Keratinocyte (primary cell): ENCODE data around the gene TMEM267. TPM values are rescaled to one million over a fixed set of nuclear protein-coding genes. Genes with fewer than 3 reads are reported as not detected.

Experiments
- DNase-seq: peaks from one replicate; pipeline ENCODE4 v3.0.0-alpha.2; 2011; ENCODE audit warnings: low read depth, missing footprints, low spot score
- FAIRE-seq: peaks from 2 replicates; lab custom pipeline; 2011; peaks lifted over from hg19 to GRCh38; lab: Jason Lieb, UNC
- H2AFZ ChIP-seq: 2 replicates; pipeline ENCODE4 v1.6.0; 2012; ENCODE audit warnings: low read length, control low read depth, inconsistent platforms; ENCODE audit not compliant: control insufficient read depth
- H3K27ac ChIP-seq: 2 replicates; pipeline ENCODE4 v1.5.1; 2011; ENCODE audit warnings: low read length; ENCODE audit not compliant: control insufficient read depth, insufficient read depth
- H3K27me3 ChIP-seq: 3 replicates; pipeline ENCODE4 v1.6.0; 2011; ENCODE audit warnings: low read length; ENCODE audit not compliant: control insufficient read depth, insufficient read depth; ENCODE audit errors: extremely low read depth
- H3K36me3 ChIP-seq, 2 experiments: 2 replicates in 1 of 2; 3 replicates in 1 of 2; pipeline ENCODE4 v1.5.1; 2011; ENCODE audit warnings: low read length in 2 of 2, mild to moderate bottlenecking in 1 of 2; ENCODE audit not compliant: control insufficient read depth in 2 of 2, insufficient read depth in 2 of 2; ENCODE audit errors: extremely low read depth in 1 of 2
- H3K4me1 ChIP-seq: 3 replicates; pipeline ENCODE4 v1.5.1; 2011; ENCODE audit warnings: low read length; ENCODE audit not compliant: control insufficient read depth, insufficient read depth; ENCODE audit errors: extremely low read depth
- H3K4me2 ChIP-seq: 3 replicates; pipeline ENCODE4 v1.6.0; 2011; ENCODE audit warnings: low read depth, low read length; ENCODE audit not compliant: control insufficient read depth, insufficient read depth; ENCODE audit errors: extremely low read depth
- H3K4me3 ChIP-seq, 3 experiments: fragments of 200-600 bp in 1 of 3; sonication (generic) in 1 of 3; 2 replicates in 2 of 3; 3 replicates in 1 of 3; pipeline ENCODE4 v1.5.1; 2011 to 2016; ENCODE audit warnings: low read length in 3 of 3, mild to moderate bottlenecking in 3 of 3, control low read depth in 2 of 3, inconsistent platforms in 1 of 3, low read depth in 1 of 3, mixed read lengths in 1 of 3, mixed run types in 1 of 3, moderate library complexity in 1 of 3; ENCODE audit not compliant: control insufficient read depth in 2 of 3, insufficient read depth in 2 of 3; ENCODE audit errors: extremely low read depth in 1 of 3
- H3K79me2 ChIP-seq: 2 replicates; pipeline ENCODE4 v1.6.0; 2012; ENCODE audit warnings: low read length; ENCODE audit not compliant: control insufficient read depth, insufficient read depth
- H3K9ac ChIP-seq: 3 replicates; pipeline ENCODE4 v1.6.0; 2011; ENCODE audit warnings: low read length; ENCODE audit not compliant: control insufficient read depth, insufficient read depth; ENCODE audit errors: extremely low read depth
- H3K9me1 ChIP-seq: 3 replicates; pipeline ENCODE4 v1.6.0; 2011; ENCODE audit warnings: low read length; ENCODE audit not compliant: control insufficient read depth, insufficient read depth; ENCODE audit errors: extremely low read depth
- H3K9me3 ChIP-seq: 2 replicates; pipeline ENCODE4 v1.5.1; 2012; ENCODE audit warnings: low read depth, low read length; ENCODE audit not compliant: control insufficient read depth
- H4K20me1 ChIP-seq: 3 replicates; pipeline ENCODE4 v1.6.0; 2011; ENCODE audit warnings: low read length; ENCODE audit not compliant: control insufficient read depth, insufficient read depth; ENCODE audit errors: extremely low read depth
- EZH2 ChIP-seq: IDR thresholded peaks from one replicate; pipeline ENCODE4 v1.6.1; 2012; ENCODE audit warnings: inconsistent platforms, mild to moderate bottlenecking, low read length, moderate library complexity
- dilution Hi-C: fragments of 300-500 bp; cut with MboI; formaldehyde crosslinking; loops from one replicate; pipeline ENCODE4 v1.7.0; 2020; ENCODE audit warnings: low sequenced_read_pairs; ENCODE audit not compliant: extremely low pct_ligation_motif_present
- polyA plus RNA-seq, 5 experiments: library from polyadenylated mRNA; depleted of rRNA in 3 of 5; stranded (reverse) in 3 of 5; stranded (forward) in 1 of 5; unstranded in 1 of 5; fragments of >200 nt; gene quantifications; 1 replicate in 1 of 5; 2 replicates in 3 of 5; 3 replicates in 1 of 5; pipeline versions ENCODE4 v1.2.1 to v1.2.3, GENCODE V29; 2011 to 2012; ENCODE audit warnings: missing spikeins in 2 of 5, low read depth in 1 of 5, low replicate concordance in 1 of 5
- TF ChIP-seq, protein P1 (sequence below), 3 experiments: IDR thresholded peaks in 1 of 3; conservative IDR thresholded peaks in 1 of 3; optimal IDR thresholded peaks in 1 of 3; 2 replicates in 2 of 3; 3 replicates in 1 of 3; pipeline versions ENCODE3 to v1.5.1; 2011; ENCODE audit warnings: low read length in 3 of 3, mild to moderate bottlenecking in 3 of 3, moderate library complexity in 2 of 3, control low read depth in 1 of 3, inconsistent platforms in 1 of 3; ENCODE audit not compliant: insufficient read depth in 2 of 3; ENCODE audit errors: extremely low read depth in 1 of 3

Gene TMEM267
- polyA plus RNA-seq, 1 donor (not counting 4 experiments of a cell fraction or from before 2014, with no cell fraction given) = 30.7 TPM

DNA sequence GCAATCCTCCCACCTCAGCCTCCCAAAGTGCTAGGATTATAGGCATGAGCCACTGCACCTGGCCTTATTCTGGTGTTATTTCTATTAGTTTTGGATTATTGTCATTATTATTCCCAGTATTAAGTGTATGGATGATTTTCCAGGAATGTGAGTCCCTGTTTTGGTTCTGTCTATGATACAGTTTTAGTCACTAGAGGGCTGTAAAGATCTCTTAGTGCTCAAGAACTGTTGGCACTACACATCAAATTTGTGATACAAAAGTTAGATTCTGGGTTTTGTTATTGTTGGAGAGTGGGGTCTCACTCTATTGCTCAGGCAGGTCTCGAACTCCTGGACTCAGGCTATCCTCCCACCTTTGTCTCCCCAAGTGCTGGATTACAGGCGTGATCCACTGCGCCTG lies 83.6 kb downstream of the TMEM267 start:
- Histone ChIP-seq H3K9me1 (no peaks in the 10 kb centered on the region), H2AFZ (no peak overlapping the region), H3K27me3 (no peaks in the 10 kb centered on the region), H3K36me3 (no peaks in the 10 kb centered on the region), H3K4me1 (peaks cover 5% of the 10 kb centered on the region), H3K27ac (no peak overlapping the region), H3K79me2 (no peaks in the 10 kb centered on the region), H3K4me2 (no peak overlapping the region), H3K9me3 (no peaks in the 10 kb centered on the region), H3K4me3 (no peak overlapping the region), H3K9ac (no peak overlapping the region), H4K20me1 (no peaks in the 10 kb centered on the region)
- TF ChIP-seq, protein P1, sequence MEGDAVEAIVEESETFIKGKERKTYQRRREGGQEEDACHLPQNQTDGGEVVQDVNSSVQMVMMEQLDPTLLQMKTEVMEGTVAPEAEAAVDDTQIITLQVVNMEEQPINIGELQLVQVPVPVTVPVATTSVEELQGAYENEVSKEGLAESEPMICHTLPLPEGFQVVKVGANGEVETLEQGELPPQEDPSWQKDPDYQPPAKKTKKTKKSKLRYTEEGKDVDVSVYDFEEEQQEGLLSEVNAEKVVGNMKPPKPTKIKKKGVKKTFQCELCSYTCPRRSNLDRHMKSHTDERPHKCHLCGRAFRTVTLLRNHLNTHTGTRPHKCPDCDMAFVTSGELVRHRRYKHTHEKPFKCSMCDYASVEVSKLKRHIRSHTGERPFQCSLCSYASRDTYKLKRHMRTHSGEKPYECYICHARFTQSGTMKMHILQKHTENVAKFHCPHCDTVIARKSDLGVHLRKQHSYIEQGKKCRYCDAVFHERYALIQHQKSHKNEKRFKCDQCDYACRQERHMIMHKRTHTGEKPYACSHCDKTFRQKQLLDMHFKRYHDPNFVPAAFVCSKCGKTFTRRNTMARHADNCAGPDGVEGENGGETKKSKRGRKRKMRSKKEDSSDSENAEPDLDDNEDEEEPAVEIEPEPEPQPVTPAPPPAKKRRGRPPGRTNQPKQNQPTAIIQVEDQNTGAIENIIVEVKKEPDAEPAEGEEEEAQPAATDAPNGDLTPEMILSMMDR (optimal IDR thresholded peaks at IDR 0.05 in 1 of 3, IDR thresholded peaks at IDR 0.05 in 1 of 3, conservative IDR thresholded peaks at IDR 0.05 in 1 of 3; ENCODE audit: extremely low read depth in 1 of 3, insufficient read depth in 2 of 3, low read length in 3 of 3) = peak in 2 of 3 experiments; percentile 16 to 22
- no peak for TF ChIP-seq EZH2
- no peak for FAIRE-seq
- DNase-seq = no peak
- dilution Hi-C loops = no loop called here

DNA sequence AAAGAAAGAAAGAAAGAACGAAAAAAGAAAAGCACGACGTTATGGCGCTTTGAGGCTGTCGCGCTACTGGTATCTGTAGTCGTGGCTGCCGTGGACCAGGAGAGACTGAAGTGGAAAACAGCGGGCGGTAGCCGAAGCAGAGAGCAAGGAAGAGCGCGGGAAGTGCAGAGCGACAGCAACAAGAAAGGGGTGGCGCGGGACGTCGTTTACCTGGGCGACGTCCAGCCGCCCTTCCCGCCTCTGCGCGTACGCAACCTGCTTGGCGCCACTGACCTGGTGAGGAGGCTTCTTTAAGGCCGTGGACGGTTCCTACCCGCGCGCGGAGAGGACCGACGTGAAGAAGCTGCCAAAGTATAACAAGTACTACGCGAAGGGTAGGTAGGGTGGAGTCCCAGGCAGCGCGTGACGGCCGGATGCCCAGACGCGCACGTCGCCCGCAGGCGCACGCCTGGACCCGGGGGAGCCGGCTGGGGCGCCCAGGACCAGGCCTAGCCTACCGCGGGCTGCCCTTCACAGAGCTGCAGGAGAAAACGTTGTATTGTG lies 86.8 kb downstream of the TMEM267 start:
- Histone ChIP-seq H3K9me1 (no peaks in the 10 kb centered on the region), H3K4me3 (peak overlapping the region; percentile 55 to 69 (median 65)), H4K20me1 (no peaks in the 10 kb centered on the region), H3K79me2 (no peaks in the 10 kb centered on the region), H3K4me1 (peaks cover 5% of the 10 kb centered on the region), H2AFZ (peak overlapping the region; percentile 97), H3K9ac (peak overlapping the region; percentile 69), H3K36me3 (no peaks in the 10 kb centered on the region), H3K27me3 (no peaks in the 10 kb centered on the region), H3K4me2 (peak overlapping the region; percentile 82), H3K27ac (peak overlapping the region; percentile 16), H3K9me3 (no peaks in the 10 kb centered on the region)
- no peak for TF ChIP-seq EZH2
- TF ChIP-seq, protein P1 (optimal IDR thresholded peaks at IDR 0.05 in 1 of 3, IDR thresholded peaks at IDR 0.05 in 1 of 3, conservative IDR thresholded peaks at IDR 0.05 in 1 of 3; ENCODE audit: extremely low read depth in 1 of 3, insufficient read depth in 2 of 3, low read length in 3 of 3) = no peak
- dilution Hi-C loops = no loop called here
- no peak for DNase-seq
- no peak for FAIRE-seq

Other genes starting within 250 kb of the TMEM267 start
- 201 to 512 TPM (median 381 TPM) in 3 replicates for gene HMGCS1, start 170.5 kb downstream of the TMEM267 start, polyA plus RNA-seq
- 1.5 to 2.2 TPM (median 1.9 TPM) in 3 replicates for gene CCL28, start 71.5 kb downstream of the TMEM267 start, polyA plus RNA-seq
- 2.6 to 5.8 TPM (median 2.7 TPM) in 3 replicates for gene C5orf34, start 31.3 kb upstream of the TMEM267 start, polyA plus RNA-seq
- gene PAIP1, start 73.2 kb upstream of the TMEM267 start, polyA plus RNA-seq = 84.0 to 115 TPM (median 102 TPM) in 3 replicates
- 19.8 to 23.3 TPM (median 21.6 TPM) in 3 replicates for gene NNT, start 119.3 kb upstream of the TMEM267 start, polyA plus RNA-seq